Measurements from ENCODE around the gene PSG7.

DNA sequence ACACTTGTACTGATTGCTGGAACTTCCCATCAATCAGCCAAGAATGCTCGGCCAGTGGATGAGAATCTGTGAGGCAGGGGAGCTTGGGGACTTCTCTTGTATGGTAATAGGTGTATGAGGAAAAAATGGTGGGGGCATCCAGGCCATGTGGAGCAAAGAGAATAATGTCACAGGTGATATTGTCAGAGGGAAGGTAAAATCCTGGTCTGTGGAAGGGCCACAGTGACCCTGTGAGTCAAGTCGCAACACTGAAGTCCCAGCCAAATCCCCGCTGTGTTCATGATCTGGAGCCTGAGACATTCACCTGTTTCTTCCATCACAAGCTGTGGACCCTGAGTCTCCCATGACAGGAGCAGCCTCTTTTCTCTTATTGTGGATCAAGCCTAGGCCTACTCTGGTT, 8.1 kb downstream of the PSG7 start:
- TF ChIP-seq, protein P1, sequence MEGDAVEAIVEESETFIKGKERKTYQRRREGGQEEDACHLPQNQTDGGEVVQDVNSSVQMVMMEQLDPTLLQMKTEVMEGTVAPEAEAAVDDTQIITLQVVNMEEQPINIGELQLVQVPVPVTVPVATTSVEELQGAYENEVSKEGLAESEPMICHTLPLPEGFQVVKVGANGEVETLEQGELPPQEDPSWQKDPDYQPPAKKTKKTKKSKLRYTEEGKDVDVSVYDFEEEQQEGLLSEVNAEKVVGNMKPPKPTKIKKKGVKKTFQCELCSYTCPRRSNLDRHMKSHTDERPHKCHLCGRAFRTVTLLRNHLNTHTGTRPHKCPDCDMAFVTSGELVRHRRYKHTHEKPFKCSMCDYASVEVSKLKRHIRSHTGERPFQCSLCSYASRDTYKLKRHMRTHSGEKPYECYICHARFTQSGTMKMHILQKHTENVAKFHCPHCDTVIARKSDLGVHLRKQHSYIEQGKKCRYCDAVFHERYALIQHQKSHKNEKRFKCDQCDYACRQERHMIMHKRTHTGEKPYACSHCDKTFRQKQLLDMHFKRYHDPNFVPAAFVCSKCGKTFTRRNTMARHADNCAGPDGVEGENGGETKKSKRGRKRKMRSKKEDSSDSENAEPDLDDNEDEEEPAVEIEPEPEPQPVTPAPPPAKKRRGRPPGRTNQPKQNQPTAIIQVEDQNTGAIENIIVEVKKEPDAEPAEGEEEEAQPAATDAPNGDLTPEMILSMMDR (IDR thresholded peaks at IDR 0.05; ENCODE audit: poor library complexity, severe bottlenecking): no peak
- TF ChIP-seq EZH2 (IDR thresholded peaks at IDR 0.05; ENCODE audit: borderline replicate concordance, insufficient read depth, low read length, poor library complexity, severe bottlenecking) (no peak), POLR2AphosphoS5 (IDR thresholded peaks at IDR 0.05) (no peak)
- TF ChIP-seq, protein P2, sequence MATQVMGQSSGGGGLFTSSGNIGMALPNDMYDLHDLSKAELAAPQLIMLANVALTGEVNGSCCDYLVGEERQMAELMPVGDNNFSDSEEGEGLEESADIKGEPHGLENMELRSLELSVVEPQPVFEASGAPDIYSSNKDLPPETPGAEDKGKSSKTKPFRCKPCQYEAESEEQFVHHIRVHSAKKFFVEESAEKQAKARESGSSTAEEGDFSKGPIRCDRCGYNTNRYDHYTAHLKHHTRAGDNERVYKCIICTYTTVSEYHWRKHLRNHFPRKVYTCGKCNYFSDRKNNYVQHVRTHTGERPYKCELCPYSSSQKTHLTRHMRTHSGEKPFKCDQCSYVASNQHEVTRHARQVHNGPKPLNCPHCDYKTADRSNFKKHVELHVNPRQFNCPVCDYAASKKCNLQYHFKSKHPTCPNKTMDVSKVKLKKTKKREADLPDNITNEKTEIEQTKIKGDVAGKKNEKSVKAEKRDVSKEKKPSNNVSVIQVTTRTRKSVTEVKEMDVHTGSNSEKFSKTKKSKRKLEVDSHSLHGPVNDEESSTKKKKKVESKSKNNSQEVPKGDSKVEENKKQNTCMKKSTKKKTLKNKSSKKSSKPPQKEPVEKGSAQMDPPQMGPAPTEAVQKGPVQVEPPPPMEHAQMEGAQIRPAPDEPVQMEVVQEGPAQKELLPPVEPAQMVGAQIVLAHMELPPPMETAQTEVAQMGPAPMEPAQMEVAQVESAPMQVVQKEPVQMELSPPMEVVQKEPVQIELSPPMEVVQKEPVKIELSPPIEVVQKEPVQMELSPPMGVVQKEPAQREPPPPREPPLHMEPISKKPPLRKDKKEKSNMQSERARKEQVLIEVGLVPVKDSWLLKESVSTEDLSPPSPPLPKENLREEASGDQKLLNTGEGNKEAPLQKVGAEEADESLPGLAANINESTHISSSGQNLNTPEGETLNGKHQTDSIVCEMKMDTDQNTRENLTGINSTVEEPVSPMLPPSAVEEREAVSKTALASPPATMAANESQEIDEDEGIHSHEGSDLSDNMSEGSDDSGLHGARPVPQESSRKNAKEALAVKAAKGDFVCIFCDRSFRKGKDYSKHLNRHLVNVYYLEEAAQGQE (IDR thresholded peaks at IDR 0.05; ENCODE audit: borderline replicate concordance): no peak

Measured in neural cell (in vitro differentiated cells).